Measurements from ENCODE around the gene KIAA0930.

Gene KIAA0930

GRCh38 chr22:45239681-45240051, 1.0 kb downstream of the KIAA0930 start:
- DNase-seq (no peak), ATAC-seq (ENCODE audit: insufficient read depth, low read depth) (no peak)
- no peaks in the 10 kb centered on the region for H3K9me3 ChIP-seq (ENCODE audit: insufficient read depth, low read length, severe bottlenecking)
- peak overlapping the region; percentile 64 to 87; a peak in 3 of 4 replicates for H3K4me3 ChIP-seq (ENCODE audit: low read depth in 1 of 2, low read length in 2 of 2)
- H2AFZ ChIP-seq (ENCODE audit: low read depth, low read length): peak overlapping the region; percentile 78
- peaks cover 24% of the 10 kb centered on the region for H3K4me1 ChIP-seq (ENCODE audit: insufficient read depth, low read length)
- H3K79me2 ChIP-seq (ENCODE audit: insufficient read depth, low read length): peaks cover 18% of the 10 kb centered on the region
- no peak overlapping the region; the same call in 1 of the 2 replicates for H3K27ac ChIP-seq (ENCODE audit: low read length)
- peak overlapping the region; percentile 71 for H3K9ac ChIP-seq (ENCODE audit: low read depth, low read length)
- peak overlapping the region; percentile 94 for H3K4me2 ChIP-seq (ENCODE audit: insufficient read depth, low read length)
- no peaks in the 10 kb centered on the region for H3K27me3 ChIP-seq (ENCODE audit: insufficient read depth, low read length, poor library complexity)
- peaks cover 45% of the 10 kb centered on the region for H4K20me1 ChIP-seq (ENCODE audit: insufficient read depth, low read length)
- peaks cover 13% of the 10 kb centered on the region for H3K36me3 ChIP-seq (ENCODE audit: insufficient read depth, low read length)
- TF ChIP-seq EZH2 (IDR thresholded peaks at IDR 0.05; ENCODE audit: borderline replicate concordance, low read depth, low read length, severe bottlenecking): no peak
- no peak for TF ChIP-seq CTCF (IDR thresholded peaks at IDR 0.05; ENCODE audit: borderline replicate concordance, extremely low read depth, low read length, poor library complexity, severe bottlenecking)

- Histone ChIP-seq H3K27ac (ENCODE audit: low read length) (no peak overlapping the region), H4K20me1 (ENCODE audit: insufficient read depth, low read length) (peaks cover 45% of the 10 kb centered on the region), H3K9me3 (ENCODE audit: insufficient read depth, low read length, severe bottlenecking) (no peaks in the 10 kb centered on the region), H2AFZ (ENCODE audit: low read depth, low read length) (no peak overlapping the region), H3K79me2 (ENCODE audit: insufficient read depth, low read length) (peaks cover 18% of the 10 kb centered on the region), H3K4me3 (ENCODE audit: low read depth in 1 of 2, low read length in 2 of 2) (peak overlapping the region; percentile 64 to 87; a peak in 3 of 4 replicates), H3K27me3 (ENCODE audit: insufficient read depth, low read length, poor library complexity) (no peaks in the 10 kb centered on the region), H3K4me1 (ENCODE audit: insufficient read depth, low read length) (peaks cover 24% of the 10 kb centered on the region), H3K9ac (ENCODE audit: low read depth, low read length) (peak overlapping the region; percentile 71; the same call in 1 of the 2 replicates), H3K4me2 (ENCODE audit: insufficient read depth, low read length) (peak overlapping the region; percentile 94), H3K36me3 (ENCODE audit: insufficient read depth, low read length) (peaks cover 13% of the 10 kb centered on the region)
- ATAC-seq (ENCODE audit: insufficient read depth, low read depth) (no peak), DNase-seq (no peak)
- TF ChIP-seq EZH2 (IDR thresholded peaks at IDR 0.05; ENCODE audit: borderline replicate concordance, low read depth, low read length, severe bottlenecking) (no peak), CTCF (IDR thresholded peaks at IDR 0.05; ENCODE audit: borderline replicate concordance, extremely low read depth, low read length, poor library complexity, severe bottlenecking) (no peak)
Observed at GRCh38 chr22:45238957-45239680, 1.6 kb downstream of the KIAA0930 start.

GRCh38 chr22:45238076-45238956, 2.4 kb downstream of the KIAA0930 start:
- no peaks in the 10 kb centered on the region for H3K27me3 ChIP-seq (ENCODE audit: insufficient read depth, low read length, poor library complexity)
- TF ChIP-seq CTCF (IDR thresholded peaks at IDR 0.05; ENCODE audit: borderline replicate concordance, extremely low read depth, low read length, poor library complexity, severe bottlenecking) (no peak), EZH2 (IDR thresholded peaks at IDR 0.05; ENCODE audit: borderline replicate concordance, low read depth, low read length, severe bottlenecking) (no peak)
- H3K9ac ChIP-seq (ENCODE audit: low read depth, low read length): no peak overlapping the region
- H3K4me3 ChIP-seq (ENCODE audit: low read depth in 1 of 2, low read length in 2 of 2): no peak overlapping the region
- no peak for DNase-seq
- H4K20me1 ChIP-seq (ENCODE audit: insufficient read depth, low read length): peaks cover 49% of the 10 kb centered on the region
- no peak for ATAC-seq (ENCODE audit: insufficient read depth, low read depth)
- peaks cover 24% of the 10 kb centered on the region for H3K4me1 ChIP-seq (ENCODE audit: insufficient read depth, low read length)
- peaks cover 20% of the 10 kb centered on the region for H3K79me2 ChIP-seq (ENCODE audit: insufficient read depth, low read length)
- H3K27ac ChIP-seq (ENCODE audit: low read length): no peak overlapping the region
- no peaks in the 10 kb centered on the region for H3K9me3 ChIP-seq (ENCODE audit: insufficient read depth, low read length, severe bottlenecking)
- H3K36me3 ChIP-seq (ENCODE audit: insufficient read depth, low read length): peaks cover 13% of the 10 kb centered on the region
- no peak overlapping the region for H3K4me2 ChIP-seq (ENCODE audit: insufficient read depth, low read length)
- no peak overlapping the region for H2AFZ ChIP-seq (ENCODE audit: low read depth, low read length)

Data from DND-41 (cell line).